Fibroblast of lung (primary cell): ENCODE measurements around the gene OR8B8.

Source experiments
- CTCF ChIP-seq, 2 donors: IDR thresholded peaks in 1 of 2; conservative IDR thresholded peaks in 1 of 2; 1 replicate in 1 of 2; 2 replicates in 1 of 2; pipeline ENCODE4 v1.5.1; 2011 to 2012; ENCODE audit warnings: low read length in 2 of 2, control low read depth in 1 of 2, inconsistent platforms in 1 of 2, low read depth in 1 of 2, mild to moderate bottlenecking in 1 of 2
- EZH2 ChIP-seq: IDR thresholded peaks from 2 replicates; pipeline ENCODE4 v1.5.1; 2012; ENCODE audit warnings: low read length, control low read depth, mild to moderate bottlenecking; ENCODE audit errors: missing control alignments

- TF ChIP-seq CTCF (conservative IDR thresholded peaks at IDR 0.05 in 1 of 2, IDR thresholded peaks at IDR 0.05 in 1 of 2; ENCODE audit: low read depth in 1 of 2, low read length in 2 of 2) (no peak), EZH2 (no peak)
These were observed 2.6 kb downstream of the OR8B8 start for GRCh38 chr11:124442847-124443246.
